ENCODE data around the gene CCS.

GRCh38 chr11:66614073-66614472 is 21.1 kb downstream of the CCS start:
- no peak for TF ChIP-seq NFRKB (IDR thresholded peaks at IDR 0.05)
- TF ChIP-seq SP1 (IDR thresholded peaks at IDR 0.05): no peak
